NCI-H2081 treated with DMSO at 0.1 percent for 48 hours (cell line): ENCODE results near the gene STOX1.
"Not testable (repeated sequence)": the region's sequence is repeated elsewhere in the genome, so short reads cannot be mapped to it uniquely, and the experiment has no call there.

Experiments
- DNase-seq: peaks from one replicate; lab custom pipeline; 2025; lab: John Stamatoyannopoulos, UW

Gene STOX1, protein sequence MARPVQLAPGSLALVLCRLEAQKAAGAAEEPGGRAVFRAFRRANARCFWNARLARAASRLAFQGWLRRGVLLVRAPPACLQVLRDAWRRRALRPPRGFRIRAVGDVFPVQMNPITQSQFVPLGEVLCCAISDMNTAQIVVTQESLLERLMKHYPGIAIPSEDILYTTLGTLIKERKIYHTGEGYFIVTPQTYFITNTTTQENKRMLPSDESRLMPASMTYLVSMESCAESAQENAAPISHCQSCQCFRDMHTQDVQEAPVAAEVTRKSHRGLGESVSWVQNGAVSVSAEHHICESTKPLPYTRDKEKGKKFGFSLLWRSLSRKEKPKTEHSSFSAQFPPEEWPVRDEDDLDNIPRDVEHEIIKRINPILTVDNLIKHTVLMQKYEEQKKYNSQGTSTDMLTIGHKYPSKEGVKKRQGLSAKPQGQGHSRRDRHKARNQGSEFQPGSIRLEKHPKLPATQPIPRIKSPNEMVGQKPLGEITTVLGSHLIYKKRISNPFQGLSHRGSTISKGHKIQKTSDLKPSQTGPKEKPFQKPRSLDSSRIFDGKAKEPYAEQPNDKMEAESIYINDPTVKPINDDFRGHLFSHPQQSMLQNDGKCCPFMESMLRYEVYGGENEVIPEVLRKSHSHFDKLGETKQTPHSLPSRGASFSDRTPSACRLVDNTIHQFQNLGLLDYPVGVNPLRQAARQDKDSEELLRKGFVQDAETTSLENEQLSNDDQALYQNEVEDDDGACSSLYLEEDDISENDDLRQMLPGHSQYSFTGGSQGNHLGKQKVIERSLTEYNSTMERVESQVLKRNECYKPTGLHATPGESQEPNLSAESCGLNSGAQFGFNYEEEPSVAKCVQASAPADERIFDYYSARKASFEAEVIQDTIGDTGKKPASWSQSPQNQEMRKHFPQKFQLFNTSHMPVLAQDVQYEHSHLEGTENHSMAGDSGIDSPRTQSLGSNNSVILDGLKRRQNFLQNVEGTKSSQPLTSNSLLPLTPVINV

DNA sequence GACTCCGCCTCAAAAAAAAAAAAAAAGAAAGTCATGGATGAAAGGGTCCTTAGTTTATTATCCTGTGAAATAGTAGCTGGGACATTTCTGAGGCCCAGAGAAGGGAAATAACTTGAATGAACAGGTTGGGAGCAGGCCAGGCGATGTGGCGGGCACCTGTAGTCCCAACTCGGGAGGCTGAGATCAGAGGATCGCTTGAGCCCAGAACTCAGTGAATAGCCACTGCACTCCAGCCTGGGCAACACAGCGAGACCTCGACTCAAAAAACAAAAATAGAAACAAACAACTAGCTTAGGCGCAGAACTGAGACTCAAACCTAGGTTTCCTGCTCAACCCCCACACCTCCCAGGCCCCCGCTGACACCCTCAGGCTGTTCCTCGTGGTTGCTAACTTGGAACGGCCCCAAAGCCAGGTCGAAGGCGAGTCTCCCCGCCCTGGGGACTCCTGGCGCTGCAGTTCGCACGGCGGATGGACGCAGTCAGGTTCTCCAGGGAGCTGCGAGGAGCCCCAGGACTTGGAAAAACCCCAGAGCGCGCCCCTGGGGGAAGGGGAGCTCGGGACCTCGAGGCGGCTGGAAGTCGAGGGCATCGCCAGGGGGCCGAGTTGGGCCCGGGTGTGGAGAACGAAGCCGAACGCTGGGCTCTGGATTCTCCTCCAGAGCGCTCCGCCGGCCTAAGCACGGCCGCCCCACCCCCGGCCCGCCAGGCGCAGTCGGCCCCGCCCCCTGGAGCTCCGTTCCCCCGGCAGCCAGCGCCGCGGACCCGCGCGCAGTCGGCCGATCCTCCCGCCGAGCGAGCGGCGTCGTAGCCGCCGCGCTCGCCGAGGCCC lies at the start of gene STOX1:
TSS of gene STOX1 (plus strand) at position 768 of the 828 bp plus-strand sequence. CDS start 93 bp downstream, outside the sequence.
- DNase-seq, result no peak

DNA sequence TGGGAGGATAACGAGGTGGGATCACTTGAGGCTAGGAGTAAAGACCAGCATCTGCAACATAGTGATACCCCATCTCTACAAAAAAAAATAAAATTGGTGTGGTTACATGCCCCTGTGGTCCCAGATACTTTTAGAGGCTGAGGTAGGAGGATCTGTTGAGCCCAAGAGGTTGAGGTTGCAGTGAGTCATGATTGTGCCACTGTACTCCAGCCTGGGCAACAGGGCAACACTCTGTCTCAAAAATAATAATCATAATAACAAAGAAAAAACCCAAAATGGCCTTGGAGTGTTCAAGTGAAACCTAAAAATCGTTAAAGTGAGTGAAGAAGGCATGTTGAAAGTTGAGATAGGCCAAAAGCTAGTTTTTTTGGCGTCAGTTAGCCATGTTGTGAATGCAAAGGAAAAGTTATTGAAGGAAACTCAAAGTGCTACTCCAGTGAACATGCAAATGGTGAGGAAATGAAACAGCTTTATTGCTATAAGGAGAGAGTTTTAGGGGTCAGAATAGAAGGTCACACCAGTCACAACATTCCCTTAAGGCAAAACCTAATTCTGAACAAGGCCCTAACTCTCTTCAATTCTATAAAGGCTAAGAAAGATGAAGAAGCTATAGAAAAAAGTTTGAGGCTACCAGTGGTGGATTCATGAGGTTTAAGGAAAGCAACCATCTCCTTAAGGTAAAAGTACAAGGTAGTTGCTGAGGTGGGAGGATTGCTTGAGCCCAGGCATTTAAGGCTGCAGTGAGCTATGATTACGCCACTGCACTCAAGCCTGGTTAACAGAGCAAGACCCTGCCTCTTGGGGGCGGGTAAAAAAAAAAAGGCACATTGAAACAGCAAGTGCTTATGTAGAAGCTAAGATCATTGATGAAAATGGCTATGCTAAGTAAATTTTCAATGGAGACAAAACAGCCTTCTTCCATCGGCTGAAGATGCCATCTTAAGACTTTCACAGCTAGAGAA lies 45.4 kb upstream of the STOX1 start:
- DNase-seq, result no peak

DNA sequence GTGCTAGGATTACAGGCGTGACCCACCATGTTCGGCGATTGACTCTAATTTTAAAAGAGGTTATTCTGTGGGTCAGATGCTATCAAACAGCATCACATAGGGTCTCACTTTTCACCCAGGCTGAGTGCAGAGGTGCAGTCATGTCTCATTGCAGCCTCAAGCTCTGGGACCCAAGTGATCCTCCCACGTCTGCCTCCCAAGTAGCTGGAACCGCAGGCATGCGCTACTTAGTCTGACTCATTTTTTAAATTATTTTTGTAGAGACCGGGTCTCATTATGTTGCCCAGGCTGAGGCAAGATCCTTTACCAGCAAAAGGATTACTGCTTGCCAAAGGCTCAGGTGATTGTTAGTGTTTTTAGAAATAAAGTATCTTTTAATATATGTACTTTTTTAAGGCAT lies 42.9 kb upstream of the STOX1 start:
- DNase-seq, result no peak

DNA sequence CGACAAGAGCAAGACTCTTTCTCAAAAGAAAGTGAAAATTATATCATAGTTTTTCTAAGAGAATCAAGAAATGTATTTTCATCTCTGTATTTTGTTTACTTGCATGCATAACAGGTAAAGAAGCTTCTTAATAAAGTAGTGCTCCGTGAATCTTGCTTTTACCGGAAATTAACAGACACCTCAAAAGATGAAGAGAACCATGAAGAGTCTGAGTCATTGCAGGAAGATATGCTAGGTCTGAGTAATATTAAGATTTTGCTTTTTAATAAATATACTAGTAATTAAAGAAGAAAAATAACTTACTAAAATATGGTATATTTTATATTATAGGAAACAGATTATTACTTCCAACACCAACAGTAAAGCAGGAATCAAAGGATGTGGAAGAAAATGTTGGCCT lies 39.5 kb upstream of the STOX1 start:
- DNase-seq, result no peak

DNA sequence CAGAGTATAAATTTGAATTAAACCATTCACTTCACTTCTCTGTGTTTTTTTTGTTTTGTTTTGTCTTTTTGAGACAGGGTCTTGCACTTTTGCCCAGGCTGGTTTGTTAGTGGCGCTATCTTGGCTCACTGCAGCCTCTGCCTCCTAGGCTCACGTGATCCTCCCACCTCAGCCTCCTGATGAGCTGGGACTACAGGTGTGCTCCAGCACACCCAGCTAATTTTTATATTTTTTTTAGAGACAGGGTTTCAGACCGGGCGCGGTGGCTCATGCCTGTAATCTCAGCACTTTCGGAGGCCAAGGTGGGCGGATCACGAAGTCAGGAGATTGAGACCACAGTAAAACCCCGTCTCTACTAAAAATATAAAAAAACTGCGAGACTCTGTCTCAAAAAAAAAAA lies 36.9 kb upstream of the STOX1 start:
- DNase-seq, result no peak

DNA sequence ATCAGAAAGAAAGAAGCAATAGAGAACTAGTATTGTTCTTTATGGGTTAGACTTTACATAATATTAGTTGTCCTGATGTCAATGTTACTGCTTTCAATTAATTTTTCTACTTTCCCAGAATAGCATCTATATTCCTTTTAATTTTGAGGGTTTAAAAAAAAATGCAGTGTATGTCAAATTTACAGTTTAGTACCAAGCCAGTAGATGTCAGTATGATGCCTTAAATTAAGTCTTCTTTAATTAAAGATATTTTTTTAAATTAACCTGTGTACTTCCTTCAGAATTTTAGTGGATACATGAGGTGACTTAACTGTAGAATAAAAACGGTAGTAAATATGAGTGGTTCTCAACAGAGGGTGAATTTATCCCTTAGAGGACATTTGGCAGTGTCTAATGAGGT lies 35.2 kb upstream of the STOX1 start:
- no peak for DNase-seq

DNA sequence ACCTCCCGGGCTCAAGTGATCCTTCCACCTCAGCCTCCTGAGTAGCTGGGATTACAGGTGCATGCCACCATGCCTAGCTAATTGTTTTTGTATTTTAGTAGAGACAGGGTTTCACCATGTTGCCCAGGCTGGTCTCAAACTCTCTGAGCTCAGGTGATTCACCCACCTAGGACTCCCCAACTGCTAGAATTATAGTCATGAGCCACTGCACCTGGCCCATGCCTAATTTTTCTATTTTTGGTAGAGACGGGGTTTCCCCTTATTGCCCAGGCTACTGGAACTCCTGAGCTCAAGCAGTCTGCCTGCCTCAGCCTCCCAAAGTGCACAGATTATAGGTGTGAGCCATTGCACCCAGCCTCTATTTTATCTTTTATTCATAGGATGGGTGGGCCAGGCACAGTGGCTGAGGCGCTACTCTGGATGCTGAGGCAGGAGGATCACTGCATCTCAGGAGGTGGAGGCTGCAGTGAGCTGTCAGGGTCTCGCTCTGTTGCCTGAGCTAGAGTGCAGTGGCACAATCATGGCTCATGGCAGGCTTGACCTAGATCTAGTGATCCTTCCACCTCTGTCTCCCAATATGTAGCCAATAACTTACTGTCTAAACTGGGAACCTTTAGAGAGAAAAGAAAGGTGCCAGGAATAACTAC lies 31.3 kb upstream of the STOX1 start:
- DNase-seq, result no peak

DNA sequence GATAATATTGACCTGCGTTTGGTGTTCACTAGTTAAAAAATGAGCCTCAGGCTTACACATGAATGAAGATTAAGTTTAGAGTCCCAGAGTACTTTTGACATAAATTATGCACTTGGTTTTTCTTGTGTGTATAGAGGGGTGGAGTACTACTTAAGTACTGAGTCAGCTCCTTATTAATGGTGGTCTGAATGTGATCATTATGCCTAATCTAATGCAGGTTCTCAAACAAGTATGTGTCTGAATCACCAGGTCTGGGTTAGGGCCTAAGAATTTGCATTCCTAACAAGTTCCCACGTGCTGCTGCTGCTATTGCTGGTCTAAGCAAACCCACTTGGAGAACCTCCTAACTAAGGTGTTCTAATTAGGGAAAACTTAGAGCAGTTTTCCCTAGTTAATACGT lies 30.7 kb upstream of the STOX1 start:
- DNase-seq, result no peak

DNA sequence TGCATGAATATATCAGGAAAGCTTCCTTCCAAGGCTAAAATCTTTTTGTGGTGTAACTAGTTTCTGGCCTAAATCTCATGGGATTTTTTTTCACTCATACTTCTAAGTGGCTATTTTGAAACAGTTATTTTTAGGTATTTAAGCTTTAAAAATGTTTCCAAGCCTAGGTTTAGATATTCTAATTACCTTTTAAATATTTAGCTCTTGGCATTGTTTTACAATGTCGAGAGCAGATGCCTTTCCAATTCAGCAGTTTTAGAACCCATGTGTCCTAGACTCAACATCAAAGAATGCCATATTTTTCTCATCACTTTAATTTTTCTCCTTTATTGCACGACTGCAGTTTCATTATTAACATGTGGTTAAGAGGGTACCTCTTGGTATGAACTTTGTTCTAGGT lies 27.1 kb upstream of the STOX1 start:
- no peak for DNase-seq

DNA sequence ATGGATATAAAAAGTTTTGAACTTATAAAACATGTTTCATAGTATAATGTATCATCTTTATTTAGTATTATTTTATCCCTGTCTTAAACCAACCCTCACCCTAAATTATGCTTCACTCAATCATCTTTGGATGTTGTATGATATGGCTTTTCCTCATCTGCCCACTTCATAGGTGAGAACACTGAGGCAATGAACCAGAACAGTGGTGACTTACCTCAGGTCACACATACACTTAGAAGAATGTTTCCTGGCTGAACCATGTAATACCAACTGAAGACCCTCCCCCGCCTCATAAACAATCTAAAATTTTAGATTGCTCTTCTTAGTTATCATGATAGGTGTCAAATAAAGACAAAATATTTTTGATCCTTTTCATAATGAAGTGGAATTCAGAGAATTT lies 22.6 kb upstream of the STOX1 start:
- no peak for DNase-seq

DNA sequence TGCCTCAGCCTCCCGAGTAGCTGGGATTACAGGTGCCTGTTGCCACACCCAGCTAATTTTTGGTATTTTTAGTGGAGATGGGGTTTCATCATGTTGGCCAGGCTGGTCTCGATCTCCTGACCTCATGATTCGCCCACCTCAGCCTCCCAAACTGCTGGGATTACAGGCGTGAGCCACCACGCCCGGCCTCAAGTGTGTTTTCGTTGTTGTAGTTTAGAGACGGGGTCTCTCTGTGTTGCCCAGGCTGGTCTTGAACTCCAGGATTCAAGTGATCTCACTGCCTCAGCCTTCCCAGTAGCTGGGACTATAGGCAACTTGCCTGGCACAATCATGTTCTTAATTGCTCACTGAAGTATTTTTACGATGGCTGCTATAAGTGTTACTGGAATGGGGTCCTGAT lies 16.5 kb upstream of the STOX1 start:
- not testable (repeated sequence) for DNase-seq

DNA sequence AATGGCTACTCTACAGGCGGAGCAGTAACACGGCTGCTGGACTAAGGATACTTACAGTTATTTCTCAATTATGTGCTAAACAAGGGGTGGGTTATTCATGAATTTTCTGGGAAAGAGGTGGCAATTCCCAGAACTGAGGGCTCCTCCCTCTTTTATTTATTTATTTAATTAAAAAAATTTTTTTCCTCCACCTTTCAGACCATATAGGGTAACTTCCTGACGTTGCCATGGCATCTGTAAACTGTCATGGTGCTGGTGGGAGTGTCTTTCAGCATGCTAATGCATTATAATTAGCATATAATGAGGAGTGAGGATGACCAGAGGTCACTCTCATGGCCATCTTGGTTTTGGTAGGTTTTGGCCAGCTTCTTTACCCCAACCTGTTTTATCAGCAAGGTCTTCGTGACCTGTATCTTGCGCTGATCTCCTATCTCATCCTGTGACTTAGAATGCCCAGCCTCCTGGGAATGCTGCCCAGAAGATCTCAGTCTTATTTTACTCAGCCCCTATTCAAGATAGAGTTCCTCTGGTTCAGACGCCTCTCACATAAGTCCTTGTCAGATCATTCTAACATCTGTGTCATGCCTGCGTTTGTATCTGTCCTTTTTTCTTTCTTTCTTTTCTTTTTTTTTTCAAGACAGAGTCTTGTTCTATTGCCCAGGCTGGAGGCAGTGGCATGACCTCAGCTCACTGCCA lies 15.9 kb upstream of the STOX1 start:
- DNase-seq, result no peak

DNA sequence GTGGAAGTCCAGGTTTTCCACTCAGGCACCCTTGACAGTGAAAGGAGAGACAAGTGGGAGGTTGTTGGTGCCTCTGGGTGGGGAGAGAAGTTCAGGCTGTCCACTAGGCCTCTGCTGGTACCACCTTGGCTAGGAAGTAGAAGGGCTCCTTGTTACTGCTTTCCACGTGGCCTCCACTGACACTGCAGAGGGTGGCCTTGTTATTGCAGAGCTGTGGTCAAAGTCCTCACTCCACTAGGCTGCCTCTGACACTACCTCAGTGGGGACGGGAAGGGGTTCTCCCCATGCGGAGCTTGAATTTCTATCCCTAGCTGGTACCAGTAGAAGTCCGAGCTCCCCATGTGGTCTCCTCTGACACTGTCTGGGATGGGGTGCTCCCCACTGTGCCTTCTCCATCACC lies 14.9 kb upstream of the STOX1 start:
- no peak for DNase-seq

DNA sequence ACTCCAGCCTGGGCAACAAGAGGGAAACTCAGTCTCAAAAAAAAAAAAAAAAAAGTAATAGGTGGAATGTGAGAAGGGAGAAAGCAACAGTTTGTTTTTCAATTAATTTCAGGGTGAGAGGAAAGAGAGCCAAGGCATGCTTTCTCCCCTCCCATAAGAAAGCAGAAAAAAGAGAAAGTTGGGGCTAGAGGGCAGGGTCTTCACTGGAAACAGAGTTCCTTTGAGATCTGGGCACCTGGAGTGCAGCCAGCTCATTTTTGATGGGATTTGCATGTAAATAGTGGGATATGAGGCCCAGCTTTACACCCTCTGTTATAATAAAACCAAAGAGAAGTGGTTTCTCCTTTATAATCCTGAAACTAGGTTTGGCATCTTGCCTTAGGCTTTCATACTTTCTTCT lies 13.8 kb upstream of the STOX1 start:
- DNase-seq, result no peak

DNA sequence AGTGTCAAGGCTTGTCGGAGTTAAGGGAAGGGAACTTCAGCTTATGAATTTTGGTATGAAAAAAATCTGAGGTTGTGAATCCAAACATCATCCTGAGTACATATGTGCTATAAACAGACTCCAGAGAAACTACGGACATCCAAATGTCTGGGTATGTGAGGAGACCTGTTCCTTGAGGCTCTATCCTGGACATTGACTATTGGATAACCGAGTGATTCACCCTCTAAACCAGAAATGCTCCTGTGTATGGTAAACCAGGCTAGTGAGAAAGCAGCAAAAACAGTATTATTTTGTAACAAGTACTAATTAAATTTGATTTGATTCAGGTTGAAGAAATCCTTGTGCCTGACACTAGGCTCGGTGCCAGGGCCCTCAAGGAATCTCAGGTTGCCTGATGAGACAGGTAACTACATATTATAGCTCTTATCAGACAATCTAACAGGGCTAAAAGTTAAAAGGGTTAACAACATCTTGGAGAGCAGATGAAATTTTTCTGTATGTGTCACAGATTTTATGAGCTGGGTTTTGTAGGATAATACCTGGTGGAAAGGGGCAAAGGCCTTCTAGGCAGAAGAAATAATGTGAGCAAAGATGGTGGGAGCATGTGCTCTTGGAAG lies 10.4 kb upstream of the STOX1 start:
- no peak for DNase-seq

DNA sequence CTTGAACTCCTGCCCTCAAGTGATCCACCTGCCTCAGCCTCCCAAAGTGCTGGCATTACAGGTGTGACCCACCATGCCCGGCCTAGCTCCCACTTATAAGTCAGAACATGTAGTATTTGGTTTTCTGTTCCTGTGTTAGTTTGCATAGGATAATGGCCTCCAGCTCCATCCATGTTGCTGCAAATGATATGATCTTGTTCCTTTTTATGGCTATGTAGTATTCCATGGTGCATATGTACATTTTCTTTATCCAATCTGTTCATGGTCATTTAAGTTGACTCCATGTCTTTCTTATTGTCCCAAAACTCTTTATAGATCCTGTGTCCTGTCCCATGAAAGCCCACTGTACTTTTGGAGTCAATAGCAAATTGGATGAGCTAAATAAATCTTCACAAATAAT lies 7.0 kb upstream of the STOX1 start:
- DNase-seq, result not testable (repeated sequence)

DNA sequence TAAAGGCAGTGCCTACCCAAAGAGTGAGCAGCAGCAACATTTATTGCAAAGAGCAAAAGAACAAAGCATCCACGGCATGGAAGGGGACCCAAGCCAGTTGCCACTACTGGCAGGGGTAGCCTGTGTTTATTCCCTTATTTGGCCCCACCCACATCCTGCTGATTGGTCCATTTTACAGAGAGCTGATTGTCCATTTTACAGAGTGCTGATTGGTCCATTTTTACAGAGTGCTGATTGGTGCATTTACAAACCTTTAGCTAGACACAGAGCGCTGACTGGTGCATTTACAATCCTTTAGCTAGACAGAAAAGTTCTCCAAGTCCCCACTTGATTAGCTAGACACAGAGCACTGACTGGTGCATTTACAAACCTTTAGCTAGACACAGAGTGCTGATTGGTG lies 4.7 kb upstream of the STOX1 start:
- DNase-seq, result not testable (repeated sequence)

DNA sequence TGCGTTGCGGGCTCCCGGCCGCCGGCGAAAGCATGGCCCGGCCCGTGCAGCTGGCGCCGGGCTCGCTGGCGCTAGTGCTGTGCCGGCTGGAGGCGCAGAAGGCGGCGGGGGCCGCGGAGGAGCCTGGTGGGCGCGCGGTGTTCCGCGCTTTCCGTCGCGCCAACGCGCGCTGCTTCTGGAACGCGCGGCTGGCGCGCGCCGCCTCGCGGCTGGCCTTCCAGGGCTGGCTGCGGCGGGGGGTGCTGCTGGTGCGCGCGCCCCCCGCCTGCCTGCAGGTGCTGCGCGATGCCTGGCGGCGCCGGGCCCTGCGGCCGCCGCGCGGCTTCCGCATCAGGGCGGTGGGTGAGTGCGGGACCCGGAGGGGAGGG lies 245 bp downstream of the STOX1 start:
- DNase-seq, result not testable (repeated sequence)

DNA sequence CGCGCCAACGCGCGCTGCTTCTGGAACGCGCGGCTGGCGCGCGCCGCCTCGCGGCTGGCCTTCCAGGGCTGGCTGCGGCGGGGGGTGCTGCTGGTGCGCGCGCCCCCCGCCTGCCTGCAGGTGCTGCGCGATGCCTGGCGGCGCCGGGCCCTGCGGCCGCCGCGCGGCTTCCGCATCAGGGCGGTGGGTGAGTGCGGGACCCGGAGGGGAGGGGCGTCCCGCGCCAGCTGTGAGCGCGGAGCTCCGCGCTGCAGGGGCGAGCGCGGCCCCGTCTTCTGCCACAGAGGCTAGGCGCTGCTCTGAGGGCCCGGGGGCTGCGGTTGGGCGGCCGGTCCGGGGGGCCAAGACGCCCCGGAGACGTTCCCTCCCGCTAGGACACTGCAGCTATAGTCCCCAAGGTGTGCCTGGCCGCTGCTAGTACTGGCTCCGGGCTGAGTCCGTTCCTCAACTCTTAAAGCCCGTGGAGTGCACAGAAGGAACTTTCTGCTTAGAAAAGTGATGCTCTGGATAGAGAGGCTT lies 811 bp downstream of the STOX1 start:
- DNase-seq, result not testable (repeated sequence)
